Islet precursor cell (in vitro differentiated cells): ENCODE data around the gene TVP23B.
"Not testable (repeated sequence)": the region's sequence is repeated elsewhere in the genome, so short reads cannot be mapped to it uniquely, and the experiment has no call there.

Source experiments
- DNase-seq: peaks from one replicate; pipeline ENCODE4 v3.0.0-alpha.2; 2018

The TVP23B gene

GRCh38 chr17:18780991-18781718 lies at the start of gene TVP23B:
Gene TVP23B, plus strand, starts transcription at chr17:18781183. Its CDS starts 111 bp downstream, at chr17:18781294.
- peak; percentile 99 for DNase-seq

GRCh38 chr17:18732438-18732837 lies 48.5 kb upstream of the TVP23B start:
- not testable (repeated sequence) for DNase-seq

- peak; percentile 18 for DNase-seq
Observed at GRCh38 chr17:18733350-18733749, 47.6 kb upstream of the TVP23B start.

- not testable (repeated sequence) for DNase-seq
Observed at GRCh38 chr17:18739616-18740391, 41.2 kb upstream of the TVP23B start.

GRCh38 chr17:18741228-18741627 lies 39.8 kb upstream of the TVP23B start:
- not testable (repeated sequence) for DNase-seq

- DNase-seq, result not testable (repeated sequence)
Observed at GRCh38 chr17:18743699-18744421, 37.1 kb upstream of the TVP23B start, which contains the start of gene FBXW10. Gene FBXW10, plus strand, starts transcription at chr17:18744054. Its CDS starts 191 bp downstream, at chr17:18744245.

- DNase-seq, result not testable (repeated sequence)
Observed at GRCh38 chr17:18744726-18745125, 36.3 kb upstream of the TVP23B start.

GRCh38 chr17:18746551-18746950 lies 34.4 kb upstream of the TVP23B start:
- DNase-seq, result not testable (repeated sequence)

GRCh38 chr17:18747501-18747900 lies 33.5 kb upstream of the TVP23B start:
- DNase-seq, result not testable (repeated sequence)

- not testable (repeated sequence) for DNase-seq
Observed at GRCh38 chr17:18750242-18750641, 30.7 kb upstream of the TVP23B start.

- DNase-seq, result not testable (repeated sequence)
Observed at GRCh38 chr17:18753829-18754409, 27.1 kb upstream of the TVP23B start.

- DNase-seq, result not testable (repeated sequence)
Observed at GRCh38 chr17:18755969-18756368, 25.0 kb upstream of the TVP23B start.

- not testable (repeated sequence) for DNase-seq
Observed at GRCh38 chr17:18757368-18758044, 23.5 kb upstream of the TVP23B start.

- not testable (repeated sequence) for DNase-seq
Observed at GRCh38 chr17:18758344-18758743, 22.6 kb upstream of the TVP23B start.

- peak; percentile 41 for DNase-seq
Observed at GRCh38 chr17:18760221-18760620, 20.8 kb upstream of the TVP23B start.

- DNase-seq, result not testable (repeated sequence)
Observed at GRCh38 chr17:18770572-18770971, 10.4 kb upstream of the TVP23B start.

- DNase-seq, result not testable (repeated sequence)
Observed at GRCh38 chr17:18771066-18771465, 9.9 kb upstream of the TVP23B start.

GRCh38 chr17:18772471-18772870 lies 8.5 kb upstream of the TVP23B start:
- DNase-seq, result no peak

GRCh38 chr17:18781805-18782204 lies 822 bp downstream of the TVP23B start:
- not testable (repeated sequence) for DNase-seq

GRCh38 chr17:18785933-18786332 lies 5.0 kb downstream of the TVP23B start:
- peak; percentile 68 for DNase-seq

- DNase-seq, result not testable (repeated sequence)
Observed at GRCh38 chr17:18786890-18787289, 5.9 kb downstream of the TVP23B start.

- DNase-seq, result not testable (repeated sequence)
Observed at GRCh38 chr17:18791402-18791801, 10.4 kb downstream of the TVP23B start.
